OCI-LY1 (cell line): ENCODE data around the gene RRAS2.

ENCODE experiments used
- H2AFZ ChIP-seq: fragments of 200-600 bp; sonication (generic), shearing (Covaris generic); 2 replicates; pipeline ENCODE4 v1.6.0; 2014; ENCODE audit warnings: antibody characterized with exemption, mild to moderate bottlenecking, low read length
- H3F3A ChIP-seq: fragments of 200-600 bp; sonication (generic), shearing (Covaris generic); 2 replicates; pipeline ENCODE4 v1.6.0; 2014; ENCODE audit warnings: mild to moderate bottlenecking, antibody characterized with exemption, low read length, moderate library complexity; ENCODE audit not compliant: insufficient read depth
- H3K27ac ChIP-seq: fragments of 200-600 bp; sonication (generic); 2 replicates; pipeline ENCODE4 v1.5.1; 2014; ENCODE audit warnings: low read length, mixed run types, mild to moderate bottlenecking, low read depth; ENCODE audit not compliant: poor library complexity, severe bottlenecking
- H3K27me3 ChIP-seq: fragments of 200-600 bp; sonication (generic); 2 replicates; pipeline ENCODE4 v1.6.0; 2014; ENCODE audit warnings: antibody characterized with exemption, mild to moderate bottlenecking, low read length, moderate library complexity; ENCODE audit not compliant: insufficient read depth
- H3K36me3 ChIP-seq: fragments of 200-600 bp; sonication (generic); 2 replicates; pipeline ENCODE4 v1.6.1; 2014; ENCODE audit warnings: mild to moderate bottlenecking, antibody characterized with exemption, low read length, moderate library complexity, mixed read lengths; ENCODE audit not compliant: insufficient read depth
- H3K4me1 ChIP-seq: fragments of 200-600 bp; sonication (generic); 2 replicates; pipeline ENCODE4 v1.5.1; 2014; ENCODE audit warnings: mild to moderate bottlenecking, low read length, moderate library complexity; ENCODE audit not compliant: insufficient read depth, severe bottlenecking
- H3K4me2 ChIP-seq: fragments of 200-600 bp; sonication (generic), shearing (Covaris generic); 2 replicates; pipeline ENCODE4 v1.6.1; 2014; ENCODE audit warnings: low read length
- H3K4me3 ChIP-seq: fragments of 200-600 bp; sonication (generic); 2 replicates; pipeline ENCODE4 v1.5.1; 2014; ENCODE audit warnings: low read length, low read depth, mild to moderate bottlenecking, mixed read lengths; ENCODE audit not compliant: poor library complexity, severe bottlenecking
- H3K79me2 ChIP-seq: fragments of 200-600 bp; shearing (Covaris generic); 2 replicates; pipeline ENCODE4 v1.6.1; 2016; ENCODE audit warnings: mixed run types, low read length, mixed read lengths; ENCODE audit not compliant: insufficient read depth
- H3K9ac ChIP-seq: fragments of 200-600 bp; sonication (generic), shearing (Covaris generic); 2 replicates; pipeline ENCODE4 v1.6.1; 2014; ENCODE audit warnings: mild to moderate bottlenecking, low read length, mixed read lengths
- H3K9me2 ChIP-seq: fragments of 200-600 bp; sonication (generic), shearing (Covaris generic); 2 replicates; pipeline ENCODE4 v1.6.1; 2014; ENCODE audit warnings: low read depth, mild to moderate bottlenecking, low read length, mixed read lengths
- H3K9me3 ChIP-seq: fragments of 200-600 bp; shearing (Covaris generic); 2 replicates; pipeline ENCODE4 v1.6.1; 2014; ENCODE audit warnings: low read length, mixed read lengths
- H4K20me1 ChIP-seq: fragments of 200-600 bp; sonication (generic), shearing (Covaris generic); 2 replicates; pipeline ENCODE4 v1.6.0; 2016; ENCODE audit warnings: mild to moderate bottlenecking, low read length; ENCODE audit not compliant: insufficient read depth
- EZH2 ChIP-seq: fragments of 200-600 bp; sonication (generic), shearing (Covaris generic); IDR thresholded peaks from 2 replicates; pipeline ENCODE4 v1.8.0; 2017; ENCODE audit warnings: borderline replicate concordance, mixed run types, mild to moderate bottlenecking, antibody characterized with exemption, low read length, moderate library complexity, mixed read lengths
- TF ChIP-seq, protein P1 (sequence below): fragments of 200-600 bp; sonication (generic), shearing (Covaris generic); IDR thresholded peaks from 2 replicates; pipeline ENCODE4 v1.5.1; 2017; ENCODE audit warnings: mild to moderate bottlenecking, antibody characterized with exemption, low read length, moderate library complexity, mixed read lengths

Gene RRAS2

GRCh38 chr11:14399087-14399486, 40.1 kb upstream of the RRAS2 start:
- Histone ChIP-seq H3K4me1 (no peaks in the 10 kb centered on the region), H3K4me2 (no peak overlapping the region), H3K27me3 (no peaks in the 10 kb centered on the region), H3F3A (no peaks in the 10 kb centered on the region), H3K79me2 (no peaks in the 10 kb centered on the region), H3K4me3 (no peak overlapping the region), H3K9me3 (no peaks in the 10 kb centered on the region), H3K27ac (no peak overlapping the region), H3K9ac (no peak overlapping the region), H2AFZ (no peak overlapping the region), H3K36me3 (no peaks in the 10 kb centered on the region), H4K20me1 (no peaks in the 10 kb centered on the region), H3K9me2 (no peaks in the 10 kb centered on the region)
- TF ChIP-seq EZH2, result no peak
- TF ChIP-seq, protein P1, sequence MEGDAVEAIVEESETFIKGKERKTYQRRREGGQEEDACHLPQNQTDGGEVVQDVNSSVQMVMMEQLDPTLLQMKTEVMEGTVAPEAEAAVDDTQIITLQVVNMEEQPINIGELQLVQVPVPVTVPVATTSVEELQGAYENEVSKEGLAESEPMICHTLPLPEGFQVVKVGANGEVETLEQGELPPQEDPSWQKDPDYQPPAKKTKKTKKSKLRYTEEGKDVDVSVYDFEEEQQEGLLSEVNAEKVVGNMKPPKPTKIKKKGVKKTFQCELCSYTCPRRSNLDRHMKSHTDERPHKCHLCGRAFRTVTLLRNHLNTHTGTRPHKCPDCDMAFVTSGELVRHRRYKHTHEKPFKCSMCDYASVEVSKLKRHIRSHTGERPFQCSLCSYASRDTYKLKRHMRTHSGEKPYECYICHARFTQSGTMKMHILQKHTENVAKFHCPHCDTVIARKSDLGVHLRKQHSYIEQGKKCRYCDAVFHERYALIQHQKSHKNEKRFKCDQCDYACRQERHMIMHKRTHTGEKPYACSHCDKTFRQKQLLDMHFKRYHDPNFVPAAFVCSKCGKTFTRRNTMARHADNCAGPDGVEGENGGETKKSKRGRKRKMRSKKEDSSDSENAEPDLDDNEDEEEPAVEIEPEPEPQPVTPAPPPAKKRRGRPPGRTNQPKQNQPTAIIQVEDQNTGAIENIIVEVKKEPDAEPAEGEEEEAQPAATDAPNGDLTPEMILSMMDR, result no peak

DNA sequence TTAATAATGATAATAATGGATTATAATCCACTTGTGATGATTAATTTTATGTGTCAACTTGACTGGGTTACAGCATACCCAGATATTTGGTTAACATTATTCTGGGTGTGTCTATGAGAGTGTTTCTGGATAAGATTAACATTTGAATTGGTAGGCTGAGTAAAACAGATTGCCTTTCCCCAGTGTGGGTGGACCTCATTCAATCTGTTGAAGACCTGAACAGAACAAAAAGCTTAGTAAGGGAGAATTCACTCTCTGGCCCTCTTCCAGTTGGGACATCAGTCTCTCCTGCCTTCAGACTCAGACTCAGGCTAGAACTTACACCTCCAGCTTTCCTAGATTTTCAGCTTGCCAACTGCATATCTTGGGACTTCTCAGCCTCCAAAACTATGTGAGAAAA, 37.3 kb upstream of the RRAS2 start:
- H3K27me3 ChIP-seq, result no peaks in the 10 kb centered on the region
- H3K4me1 ChIP-seq, result no peaks in the 10 kb centered on the region
- H3K4me3 ChIP-seq, result no peak overlapping the region
- no peak overlapping the region for H3K4me2 ChIP-seq
- no peaks in the 10 kb centered on the region for H3K79me2 ChIP-seq
- no peaks in the 10 kb centered on the region for H4K20me1 ChIP-seq
- H3K9ac ChIP-seq, result no peak overlapping the region
- no peak overlapping the region for H3K27ac ChIP-seq
- TF ChIP-seq, protein P1, result no peak
- TF ChIP-seq EZH2, result no peak
- H3K9me2 ChIP-seq, result no peaks in the 10 kb centered on the region
- no peak overlapping the region for H2AFZ ChIP-seq
- H3F3A ChIP-seq, result no peaks in the 10 kb centered on the region
- no peaks in the 10 kb centered on the region for H3K36me3 ChIP-seq
- no peaks in the 10 kb centered on the region for H3K9me3 ChIP-seq

DNA sequence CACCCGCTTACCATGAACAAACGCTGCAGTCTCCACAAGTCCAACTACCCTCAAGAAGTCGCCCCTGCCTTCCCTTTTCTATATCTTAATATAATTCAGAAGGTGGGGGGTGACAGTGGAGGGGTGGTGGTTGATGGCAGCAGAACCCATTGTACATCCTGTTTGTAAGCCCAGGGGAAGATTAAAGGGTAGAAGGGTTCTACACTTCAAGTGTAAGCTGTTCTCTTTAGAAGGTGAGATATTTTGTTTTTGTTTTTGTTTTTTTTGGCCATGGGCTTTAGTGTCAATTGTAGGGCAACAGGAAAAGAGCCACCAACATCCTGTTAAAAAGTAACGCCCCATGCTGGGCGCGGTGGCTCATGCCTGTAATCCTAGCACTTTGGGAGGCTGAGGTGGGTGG, 34.9 kb upstream of the RRAS2 start:
- H3K36me3 ChIP-seq, result no peaks in the 10 kb centered on the region
- no peak for TF ChIP-seq EZH2
- TF ChIP-seq, protein P1, result no peak
- no peak overlapping the region for H3K4me2 ChIP-seq
- H3K79me2 ChIP-seq, result no peaks in the 10 kb centered on the region
- no peaks in the 10 kb centered on the region for H3K4me1 ChIP-seq
- H3K27me3 ChIP-seq, result no peaks in the 10 kb centered on the region
- H3K9me2 ChIP-seq, result no peaks in the 10 kb centered on the region
- H3K9ac ChIP-seq, result no peak overlapping the region
- no peak overlapping the region for H3K4me3 ChIP-seq
- H3K27ac ChIP-seq, result no peak overlapping the region
- no peaks in the 10 kb centered on the region for H3K9me3 ChIP-seq
- no peak overlapping the region for H2AFZ ChIP-seq
- H4K20me1 ChIP-seq, result no peaks in the 10 kb centered on the region
- no peaks in the 10 kb centered on the region for H3F3A ChIP-seq
